ENCODE data around the gene KHDRBS1. TPM values are rescaled to one million over a fixed set of nuclear protein-coding genes. Genes with fewer than 3 reads are reported as not detected.
"Not testable (repeated sequence)": the region's sequence is repeated elsewhere in the genome, so short reads cannot be mapped to it uniquely, and the experiment has no call there.

KHDRBS1 gene
- polyA plus RNA-seq, 10 donors: 120 to 169 (median 138) TPM

GRCh38 chr1:32056598-32056997 is 42.9 kb downstream of the KHDRBS1 start:
- DNase-seq: no peak

- DNase-seq: no peak
Measured at GRCh38 chr1:32060914-32061313, 47.2 kb downstream of the KHDRBS1 start.

- no peak for DNase-seq
Measured at GRCh38 chr1:32062867-32063230, 49.2 kb downstream of the KHDRBS1 start.

- DNase-seq: peak; percentile 62 to 82 (median 64)
Measured at GRCh38 chr1:32063261-32063681, 49.6 kb downstream of the KHDRBS1 start.

GRCh38 chr1:32065613-32066488 is 52.2 kb downstream of the KHDRBS1 start:
- DNase-seq: not testable (repeated sequence)

- peak; percentile 63 to 76 (median 75) for DNase-seq
Measured at GRCh38 chr1:32066489-32066873, 52.8 kb downstream of the KHDRBS1 start.

GRCh38 chr1:32068957-32069588 is 55.4 kb downstream of the KHDRBS1 start:
- no peak for DNase-seq

- DNase-seq: no peak
Measured at GRCh38 chr1:32071758-32072621, 58.3 kb downstream of the KHDRBS1 start.

GRCh38 chr1:32072622-32073298 is 59.1 kb downstream of the KHDRBS1 start, which contains the start of gene TMEM39B:
TMEM39B (plus strand) TSS chr1:32072939; CDS start chr1:32073048, 109 bp downstream.
- peak; percentile 97 to 100 (median 98) for DNase-seq

- DNase-seq: no peak
Measured at GRCh38 chr1:32073299-32074229, 59.9 kb downstream of the KHDRBS1 start.

- DNase-seq: no peak
Measured at GRCh38 chr1:32074841-32075240, 61.2 kb downstream of the KHDRBS1 start.

GRCh38 chr1:32077451-32077850 is 63.8 kb downstream of the KHDRBS1 start:
- no peak for DNase-seq

- no peak for DNase-seq
Measured at GRCh38 chr1:32082022-32082421, 68.4 kb downstream of the KHDRBS1 start.

GRCh38 chr1:32086381-32086780 is 72.7 kb downstream of the KHDRBS1 start:
- not testable (repeated sequence) for DNase-seq

GRCh38 chr1:32091176-32091575 is 77.5 kb downstream of the KHDRBS1 start:
- no peak for DNase-seq

- no peak for DNase-seq
Measured at GRCh38 chr1:32091591-32091990, 77.9 kb downstream of the KHDRBS1 start.
